PC-3 (cell line): Measurements from ENCODE around the gene ANKRD2. TPM values are rescaled to one million over a fixed set of nuclear protein-coding genes. Genes with fewer than 3 reads are reported as not detected.
"Not testable (repeated sequence)": the region's sequence is repeated elsewhere in the genome, so short reads cannot be mapped to it uniquely, and the experiment has no call there.

ENCODE experiments used
- ATAC-seq: fragments of 200-7000 bp; cut with Tn5 transposase; 2 replicates; pipeline ENCODE4 v1.9.1; 2020; ENCODE audit warnings: mild to moderate bottlenecking, moderate library complexity
- BruUV-seq: library from RNA; stranded (reverse); fragments of 400-500 nt; replicated peaks from 2 replicates; lab custom pipeline; 2021; lab: Mats Ljungman, UMichigan
- CTCF ChIA-PET: fragments of 300-600 bp; sonication (Branson Sonifier 250); formaldehyde crosslinking; loops from one replicate; lab custom pipeline; 2022; ENCODE audit warnings: antibody characterized with exemption; lab: Charles Lee
- POLR2A ChIA-PET: fragments of 300-600 bp; sonication (Branson Sonifier 250); formaldehyde crosslinking; loops from one replicate; lab custom pipeline; 2022; ENCODE audit warnings: antibody characterized with exemption; ENCODE audit not compliant: unreplicated experiment; lab: Charles Lee
- DNase-seq: peaks from one replicate; pipeline ENCODE4 v3.0.0-alpha.2; 2015
- H2AFZ ChIP-seq: fragments of 300-600 bp; sonication (generic); 2 replicates; pipeline ENCODE4 v1.6.0; 2016; ENCODE audit warnings: antibody characterized with exemption, low read length
- H3F3A ChIP-seq: fragments of 300-600 bp; sonication (generic); one replicate; pipeline ENCODE4 v1.6.0; 2017; ENCODE audit warnings: antibody characterized with exemption, low read length, control low read depth, mild to moderate bottlenecking; ENCODE audit not compliant: unreplicated experiment
- H3K27ac ChIP-seq: fragments of 300-600 bp; sonication (generic); 2 replicates; pipeline ENCODE4 v1.5.1; 2016; ENCODE audit warnings: mild to moderate bottlenecking, low read length
- H3K27me3 ChIP-seq: fragments of 300-600 bp; sonication (generic); 2 replicates; pipeline ENCODE4 v1.6.1; 2016; ENCODE audit warnings: low read length, mixed read lengths
- H3K36me3 ChIP-seq: fragments of 300-600 bp; sonication (generic); 2 replicates; pipeline ENCODE4 v1.6.1; 2016; ENCODE audit warnings: low read depth, mixed run types, low read length, mixed read lengths
- H3K4me1 ChIP-seq: fragments of 300-600 bp; sonication (generic); 2 replicates; pipeline ENCODE4 v1.5.1; 2016; ENCODE audit warnings: low read length; ENCODE audit not compliant: insufficient read depth
- H3K4me2 ChIP-seq: fragments of 300-600 bp; sonication (generic); 2 replicates; pipeline ENCODE4 v1.6.0; 2016; ENCODE audit warnings: low read length
- H3K4me3 ChIP-seq: fragments of 300-600 bp; sonication (generic); 2 replicates; pipeline ENCODE4 v1.5.1; 2016; ENCODE audit warnings: mild to moderate bottlenecking, low read length, mixed read lengths
- H3K79me2 ChIP-seq: fragments of 300-600 bp; sonication (generic); 2 replicates; pipeline ENCODE4 v1.6.1; 2017; ENCODE audit warnings: low read length, mixed read lengths
- H3K9ac ChIP-seq: fragments of 300-600 bp; sonication (generic); 2 replicates; pipeline ENCODE4 v1.6.0; 2016; ENCODE audit warnings: mild to moderate bottlenecking, low read length
- H3K9me2 ChIP-seq: fragments of 300-600 bp; sonication (generic); replicated peaks from 2 replicates; pipeline ENCODE4 v1.6.1; 2016; ENCODE audit warnings: mixed run types, low read length, mixed read lengths
- H3K9me3 ChIP-seq: fragments of 300-600 bp; sonication (generic); 2 replicates; pipeline ENCODE4 v1.6.1; 2016; ENCODE audit warnings: low read length, mixed read lengths
- H4K20me1 ChIP-seq: fragments of 300-600 bp; sonication (generic); 2 replicates; pipeline ENCODE4 v1.6.1; 2016; ENCODE audit warnings: low read length, mixed read lengths
- CTCF ChIP-seq: fragments of 300-600 bp; sonication (generic); conservative IDR thresholded peaks from 2 replicates; pipeline ENCODE4 v1.5.1; 2017; ENCODE audit warnings: antibody characterized with exemption, low read depth, mild to moderate bottlenecking, low read length
- EZH2 ChIP-seq: fragments of 300-600 bp; sonication (generic); IDR thresholded peaks from one replicate; pipeline ENCODE4 v1.6.1; 2017; ENCODE audit warnings: antibody characterized with exemption, mild to moderate bottlenecking, low read length; ENCODE audit not compliant: unreplicated experiment
- EZH2phosphoT487 ChIP-seq: fragments of 300-600 bp; sonication (generic); IDR thresholded peaks from 2 replicates; pipeline ENCODE4 v1.6.1; 2018; ENCODE audit warnings: mild to moderate bottlenecking, antibody characterized with exemption, low read length, borderline replicate concordance
- intact Hi-C: fragments of 100-400 bp; cut with micrococcal nuclease; formaldehyde crosslinking; loops from 2 replicates; pipeline ENCODE4 v1.9.0; 2023
- total RNA-seq: library from RNA; depleted of rRNA; stranded (reverse); fragments of >200 nt; gene quantifications from 2 replicates; pipeline ENCODE4 v1.2.3, GENCODE V29; 2014

ANKRD2 gene
- total RNA-seq, 1 experiment from 2014 or later, result 1.8 TPM

GRCh38 chr10:97575127-97575668 is 2.6 kb downstream of the ANKRD2 start:
- H2AFZ ChIP-seq, result no peak overlapping the region
- H4K20me1 ChIP-seq, result no peaks in the 10 kb centered on the region
- H3K4me1 ChIP-seq, result peaks cover 41% of the 10 kb centered on the region
- no TSS peak for BruUV-seq
- no peak overlapping the region for H3K9ac ChIP-seq
- no peaks in the 10 kb centered on the region for H3K27me3 ChIP-seq
- ATAC-seq (peak; percentile 4; the same call in 1 of the 2 replicates), DNase-seq (no peak)
- H3K36me3 ChIP-seq, result no peaks in the 10 kb centered on the region
- ChIA-PET POLR2A (interaction anchor here (0.6 kb wide), 1 partner anchor 66 kb away, joined by 12 read pairs; the partner anchor contains the start of gene PI4K2A), CTCF (no interaction called here)
- H3K4me2 ChIP-seq, result no peak overlapping the region
- H3K9me3 ChIP-seq, result no peaks in the 10 kb centered on the region
- intact Hi-C loops, result no loop called here
- H3K27ac ChIP-seq, result peak overlapping the region; percentile 46
- H3K4me3 ChIP-seq, result no peak overlapping the region
- no peaks in the 10 kb centered on the region for H3K79me2 ChIP-seq
- H3K9me2 ChIP-seq, result no peaks in the 10 kb centered on the region
- peaks cover 4% of the 10 kb centered on the region for H3F3A ChIP-seq
- TF ChIP-seq EZH2phosphoT487 (no peak), CTCF (no peak), EZH2 (no peak)

GRCh38 chr10:97576487-97576886 is 3.9 kb downstream of the ANKRD2 start:
- ATAC-seq, POLR2A ChIA-PET, DNase-seq, H3K9me2 ChIP-seq, CTCF ChIA-PET, H3K79me2 ChIP-seq, H3K36me3 ChIP-seq, H2AFZ ChIP-seq, BruUV-seq, H4K20me1 ChIP-seq, H3K4me2 ChIP-seq, H3K9me3 ChIP-seq, H3K27ac ChIP-seq, H3K27me3 ChIP-seq, H3K4me3 ChIP-seq, H3F3A ChIP-seq, H3K9ac ChIP-seq, intact Hi-C loops: not testable (repeated sequence)
- peaks cover 28% of the 10 kb centered on the region for H3K4me1 ChIP-seq

- CTCF ChIA-PET, result no interaction called here
These were observed 5.1 kb downstream of the ANKRD2 start for GRCh38 chr10:97577701-97578100.

More at GRCh38 chr10:97577701-97578100, 5.1 kb downstream of the ANKRD2 start:
- Histone ChIP-seq H2AFZ (no peak overlapping the region), H3K9me2 (no peaks in the 10 kb centered on the region), H3K9ac (no peak overlapping the region), H3K36me3 (no peaks in the 10 kb centered on the region), H3K4me1 (peaks cover 16% of the 10 kb centered on the region), H3K79me2 (no peaks in the 10 kb centered on the region), H3K9me3 (no peaks in the 10 kb centered on the region), H3K4me3 (no peak overlapping the region), H3K4me2 (no peak overlapping the region), H4K20me1 (no peaks in the 10 kb centered on the region), H3F3A (no peaks in the 10 kb centered on the region), H3K27me3 (no peaks in the 10 kb centered on the region), H3K27ac (no peak overlapping the region)
- DNase-seq (no peak), ATAC-seq (no peak)
- no TSS peak for BruUV-seq
- TF ChIP-seq EZH2 (no peak), EZH2phosphoT487 (no peak), CTCF (no peak)
- POLR2A ChIA-PET, result no interaction called here
- intact Hi-C loops, result no loop called here
